Fibroblast of villous mesenchyme (primary cell): ENCODE measurements around the gene CAPN15. TPM values are rescaled to one million over a fixed set of nuclear protein-coding genes. Genes with fewer than 3 reads are reported as not detected.
"Not testable (repeated sequence)": the region's sequence is repeated elsewhere in the genome, so short reads cannot be mapped to it uniquely, and the experiment has no call there.

Source experiments
- DNase-seq: peaks from one replicate; pipeline ENCODE4 v3.0.0-alpha.2; 2010; ENCODE audit warnings: low read depth
- H3K4me3 ChIP-seq: 2 replicates; pipeline ENCODE4 v1.5.1; 2011; ENCODE audit warnings: low read depth, mild to moderate bottlenecking, low read length
- CTCF ChIP-seq: IDR thresholded peaks from 2 replicates; pipeline ENCODE4 v1.5.1; 2012; ENCODE audit warnings: low read depth, mild to moderate bottlenecking, low read length; ENCODE audit not compliant: insufficient read depth
- total RNA-seq: library from RNA; depleted of rRNA; stranded (reverse); fragments of >200 nt; gene quantifications from 2 replicates; pipeline ENCODE4 v1.2.3, GENCODE V29; 2012

The CAPN15 gene
- total RNA-seq = 37.1 and 43.2 TPM in 2 replicates

- DNase-seq = peak; percentile 88
- peak; percentile 12 for TF ChIP-seq CTCF
- peak within 1 kb of the TSS; percentile 79 for H3K4me3 ChIP-seq
These were observed at the start of gene CAPN15 for GRCh38 chr16:527015-527903. Gene CAPN15, plus strand, starts transcription at chr16:527712. Its CDS starts 19,127 bp downstream, at chr16:546839.

GRCh38 chr16:478287-478686 is 49.2 kb upstream of the CAPN15 start:
- DNase-seq, H3K4me3 ChIP-seq: not testable (repeated sequence)

GRCh38 chr16:482468-483185 is 44.9 kb upstream of the CAPN15 start:
- DNase-seq = no peak
- no peak for TF ChIP-seq CTCF
- H3K4me3 ChIP-seq = no peak overlapping the region

- H3K4me3 ChIP-seq = no peak overlapping the region
- no peak for TF ChIP-seq CTCF
- peak; percentile 79 for DNase-seq
These were observed 44.0 kb upstream of the CAPN15 start for GRCh38 chr16:483341-484075.

- no peak for DNase-seq
- H3K4me3 ChIP-seq = no peak overlapping the region
- no peak for TF ChIP-seq CTCF
These were observed 37.9 kb upstream of the CAPN15 start for GRCh38 chr16:489606-490005.

- no peak overlapping the region for H3K4me3 ChIP-seq
- TF ChIP-seq CTCF = no peak
- no peak for DNase-seq
These were observed 36.7 kb upstream of the CAPN15 start for GRCh38 chr16:490768-491167.
